Trophoblast cell (in vitro differentiated cells and primary cell): ENCODE data around the gene COX6B2.
A peak's percentile ranks its signal among the peaks of the same experiment; 100 is the strongest.

ENCODE experiments used
- DNase-seq, 2 donors: peaks; one replicate each; pipeline ENCODE4 v3.0.0-alpha.2; 2016
- H2AFZ ChIP-seq: 2 replicates; pipeline ENCODE4 v1.6.1; 2013; ENCODE audit warnings: low read length, moderate library complexity, mild to moderate bottlenecking; ENCODE audit not compliant: insufficient read depth, poor library complexity
- H2AK5ac ChIP-seq: 2 replicates; pipeline ENCODE4 v1.6.1; 2013; ENCODE audit warnings: mild to moderate bottlenecking, low read length
- H2BK120ac ChIP-seq: 2 replicates; pipeline ENCODE4 v1.6.1; 2013; ENCODE audit warnings: low read length, mild to moderate bottlenecking, moderate library complexity; ENCODE audit not compliant: insufficient read depth, poor library complexity
- H2BK12ac ChIP-seq: 2 replicates; pipeline ENCODE4 v1.6.1; 2013; ENCODE audit warnings: mild to moderate bottlenecking, low read length, moderate library complexity
- H2BK5ac ChIP-seq: 2 replicates; pipeline ENCODE4 v1.6.1; 2013; ENCODE audit warnings: low read length, low read depth, moderate library complexity, mild to moderate bottlenecking; ENCODE audit not compliant: poor library complexity
- H3K14ac ChIP-seq: 2 replicates; pipeline ENCODE4 v1.6.1; 2013; ENCODE audit warnings: mild to moderate bottlenecking, low read length
- H3K18ac ChIP-seq: 2 replicates; pipeline ENCODE4 v1.6.1; 2013; ENCODE audit warnings: mild to moderate bottlenecking, low read length
- H3K23ac ChIP-seq: 2 replicates; pipeline ENCODE4 v1.6.1; 2013; ENCODE audit warnings: low read length
- H3K27ac ChIP-seq: 2 replicates; pipeline ENCODE4 v1.5.1; 2013; ENCODE audit warnings: low read depth, mild to moderate bottlenecking, inconsistent platforms, low read length, moderate library complexity
- H3K27me3 ChIP-seq: 2 replicates; pipeline ENCODE4 v1.6.1; 2013; ENCODE audit warnings: inconsistent platforms, mild to moderate bottlenecking, low read length, moderate library complexity; ENCODE audit not compliant: insufficient read depth
- H3K36me3 ChIP-seq, 2 experiments: 1 replicate in 1 of 2; 2 replicates in 1 of 2; pipeline ENCODE4 v1.6.1; 2013; ENCODE audit warnings: low read length in 2 of 2, mild to moderate bottlenecking in 2 of 2, moderate library complexity in 1 of 2; ENCODE audit not compliant: insufficient read depth in 2 of 2, control insufficient read depth in 1 of 2
- H3K4ac ChIP-seq: 2 replicates; pipeline ENCODE4 v1.6.1; 2013; ENCODE audit warnings: low read depth, mild to moderate bottlenecking, low read length, moderate library complexity
- H3K4me1 ChIP-seq, 2 experiments: 1 replicate in 1 of 2; 2 replicates in 1 of 2; pipeline ENCODE4 v1.6.1; 2013; ENCODE audit warnings: low read length in 2 of 2, mild to moderate bottlenecking in 2 of 2, moderate library complexity in 1 of 2; ENCODE audit not compliant: insufficient read depth in 2 of 2, control insufficient read depth in 1 of 2
- H3K4me2 ChIP-seq: 2 replicates; pipeline ENCODE4 v1.6.1; 2013; ENCODE audit warnings: inconsistent platforms, mild to moderate bottlenecking, low read length, moderate library complexity
- H3K4me3 ChIP-seq: 2 replicates; pipeline ENCODE4 v1.5.1; 2013; ENCODE audit warnings: mild to moderate bottlenecking, low read depth, low read length, inconsistent platforms
- H3K79me1 ChIP-seq: one replicate; pipeline ENCODE4 v1.6.1; 2013; ENCODE audit warnings: low read length
- H3K79me2 ChIP-seq: 2 replicates; pipeline ENCODE4 v1.6.1; 2013; ENCODE audit warnings: low read length, mild to moderate bottlenecking; ENCODE audit not compliant: control insufficient read depth, insufficient read depth, poor library complexity
- H3K9ac ChIP-seq: 2 replicates; pipeline ENCODE4 v1.6.1; 2013; ENCODE audit warnings: mild to moderate bottlenecking, low read length
- H3K9me3 ChIP-seq: 2 replicates; pipeline ENCODE4 v1.6.1; 2013; ENCODE audit warnings: low read depth, mild to moderate bottlenecking, control low read depth, inconsistent platforms, low read length; ENCODE audit not compliant: insufficient read depth
- H4K12ac ChIP-seq: 2 replicates; pipeline ENCODE4 v1.6.1; 2013; ENCODE audit warnings: low read depth, mild to moderate bottlenecking, low read length, moderate library complexity
- H4K8ac ChIP-seq: 2 replicates; pipeline ENCODE4 v1.6.1; 2013; ENCODE audit warnings: low read depth, mild to moderate bottlenecking, low read length, moderate library complexity
- H4K91ac ChIP-seq: one replicate; pipeline ENCODE4 v1.6.1; 2013; ENCODE audit warnings: low read depth, mild to moderate bottlenecking, low read length, moderate library complexity
- WGBS: extraction: QIAGEN DNeasy Blood & Tissue Kit; methylation state at CpG from one replicate; pipeline ENCODE4 v1.1.7; 2013; ENCODE audit warnings: missing lambda C conversion rate; ENCODE audit not compliant: insufficient read length, insufficient coverage; ENCODE audit errors: extremely low coverage; 5-methylcytosine and 5-hydroxymethylcytosine counted together

The COX6B2 gene

DNA sequence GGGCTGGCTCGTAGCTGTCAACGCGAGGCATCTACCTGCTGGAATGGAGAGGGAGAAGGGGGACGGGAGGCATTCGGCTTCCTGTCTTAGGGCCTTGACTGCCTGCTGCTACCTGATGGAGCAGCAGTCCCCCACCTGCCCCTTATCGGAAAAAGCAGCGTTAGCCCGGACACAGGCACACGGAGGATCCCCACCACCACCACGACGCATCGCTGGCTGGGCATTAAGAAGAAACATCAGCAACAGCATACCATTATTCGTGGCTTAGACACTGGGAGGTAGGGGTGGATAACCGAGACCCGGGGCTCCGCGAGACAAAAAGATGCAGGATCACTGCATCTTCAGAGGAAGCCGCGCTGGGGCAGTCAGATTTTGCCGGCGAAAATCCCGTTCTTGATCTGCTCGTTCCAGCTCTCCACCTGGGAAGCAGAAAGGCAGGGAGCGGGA lies 1.1 kb downstream of the COX6B2 start:
- no peak overlapping the region for H2BK120ac ChIP-seq
- peaks cover 16% of the 10 kb centered on the region for H3K27me3 ChIP-seq
- peaks cover 6 to 18% of the 10 kb centered on the region in 2 experiments for H3K4me1 ChIP-seq
- H3K27ac ChIP-seq: no peak overlapping the region
- no peak overlapping the region for H4K91ac ChIP-seq
- peak overlapping the region; percentile 82 for H3K4me2 ChIP-seq
- H3K79me2 ChIP-seq: no peaks in the 10 kb centered on the region
- H2BK12ac ChIP-seq: no peak overlapping the region
- peak overlapping the region; percentile 65 for H3K4me3 ChIP-seq
- H3K14ac ChIP-seq: no peak overlapping the region
- H3K36me3 ChIP-seq: peaks cover 2 to 4% of the 10 kb centered on the region in 2 experiments
- no peak overlapping the region for H4K8ac ChIP-seq
- H2AFZ ChIP-seq: peak overlapping the region; percentile 19
- no peak overlapping the region for H3K9ac ChIP-seq
- no peak overlapping the region for H4K12ac ChIP-seq
- no CpG with 5 or more reads among the region's 24 CpGs for WGBS
- H3K23ac ChIP-seq: no peak overlapping the region
- no peak overlapping the region for H3K18ac ChIP-seq
- H2BK5ac ChIP-seq: no peak overlapping the region
- no peak for DNase-seq
- H3K4ac ChIP-seq: no peak overlapping the region
- peaks cover 1% of the 10 kb centered on the region for H3K79me1 ChIP-seq
- peaks cover 8% of the 10 kb centered on the region for H3K9me3 ChIP-seq
- H2AK5ac ChIP-seq: no peak overlapping the region

DNA sequence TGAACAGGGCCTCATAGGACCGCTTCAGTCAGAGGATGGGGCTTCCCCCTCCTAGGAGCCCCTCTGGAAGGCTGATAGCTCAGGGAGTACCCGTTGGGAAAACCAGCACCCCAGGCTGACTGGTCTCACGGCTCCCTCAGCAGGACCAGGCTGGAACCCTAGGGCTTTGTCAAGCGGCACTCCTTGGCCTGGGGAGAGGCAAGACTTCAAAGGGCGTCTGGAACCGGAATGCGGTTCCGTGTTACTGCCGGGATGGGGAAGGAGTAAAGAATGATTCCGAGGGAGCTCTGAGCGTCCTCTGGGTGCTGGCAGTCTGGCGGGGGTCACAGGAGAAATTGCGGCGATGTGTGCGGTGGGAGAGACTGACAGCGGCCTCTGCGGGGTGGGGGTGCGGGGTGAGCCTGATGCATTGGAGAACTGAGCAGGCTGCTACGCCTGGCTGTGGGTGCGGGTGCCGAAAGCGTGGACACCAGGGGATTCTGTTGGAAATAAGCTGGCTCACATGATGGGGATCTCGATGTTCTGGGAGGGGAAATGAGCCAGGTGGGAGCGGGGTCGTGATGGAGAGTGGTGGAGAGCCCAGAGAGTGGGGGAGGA lies 1.9 kb downstream of the COX6B2 start:
- H2BK12ac ChIP-seq: no peak overlapping the region
- peaks cover 8% of the 10 kb centered on the region for H3K9me3 ChIP-seq
- peaks cover 1% of the 10 kb centered on the region for H3K79me1 ChIP-seq
- no peak overlapping the region for H2BK120ac ChIP-seq
- no peak overlapping the region for H3K14ac ChIP-seq
- no peak overlapping the region for H3K27ac ChIP-seq
- no peak overlapping the region for H4K91ac ChIP-seq
- no peak overlapping the region for H4K8ac ChIP-seq
- H3K36me3 ChIP-seq: peaks cover 4 to 6% of the 10 kb centered on the region in 2 experiments
- no peak overlapping the region for H2AK5ac ChIP-seq
- no peaks in the 10 kb centered on the region for H3K79me2 ChIP-seq
- peaks cover 16% of the 10 kb centered on the region for H3K27me3 ChIP-seq
- no peak overlapping the region for H2BK5ac ChIP-seq
- H2AFZ ChIP-seq: no peak overlapping the region
- H3K18ac ChIP-seq: no peak overlapping the region
- WGBS: no CpG with 5 or more reads among the region's 25 CpGs
- H3K4me2 ChIP-seq: no peak overlapping the region
- H3K4ac ChIP-seq: no peak overlapping the region
- peak in 1 of 2 donors; percentile 30 for DNase-seq
- H3K4me1 ChIP-seq: peaks cover 6 to 21% of the 10 kb centered on the region in 2 experiments
- no peak overlapping the region for H3K4me3 ChIP-seq
- H3K23ac ChIP-seq: no peak overlapping the region
- no peak overlapping the region for H4K12ac ChIP-seq
- no peak overlapping the region for H3K9ac ChIP-seq

DNA sequence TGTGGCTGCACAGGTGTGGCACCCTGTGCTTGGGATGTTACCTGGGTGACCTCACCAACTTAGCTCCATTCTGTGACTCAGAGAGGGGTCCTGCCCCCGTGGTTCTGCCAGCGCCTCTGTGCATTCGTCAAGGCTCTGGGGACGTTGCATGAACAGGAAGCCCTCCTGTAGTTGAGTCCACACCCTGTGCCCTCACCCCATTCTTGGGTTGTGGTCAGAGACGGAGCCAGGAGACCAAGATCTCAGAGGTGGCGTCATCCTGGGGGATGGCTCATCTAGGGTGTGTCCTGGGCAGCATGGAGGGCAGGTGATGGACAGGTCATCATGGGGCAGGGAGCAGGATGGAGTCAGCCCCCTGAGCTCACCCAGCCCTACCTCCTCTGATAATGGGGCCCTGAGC lies 2.5 kb downstream of the COX6B2 start:
- Histone ChIP-seq H3K4me1 (peaks cover 6 to 21% of the 10 kb centered on the region in 2 experiments), H3K14ac (no peak overlapping the region), H3K18ac (no peak overlapping the region), H2AK5ac (no peak overlapping the region), H2BK5ac (no peak overlapping the region), H3K79me2 (no peaks in the 10 kb centered on the region), H3K79me1 (peaks cover 1% of the 10 kb centered on the region), H3K27me3 (peaks cover 16% of the 10 kb centered on the region), H3K27ac (no peak overlapping the region), H3K23ac (no peak overlapping the region), H2BK12ac (no peak overlapping the region), H3K9ac (no peak overlapping the region), H3K36me3 (peaks cover 9 to 11% of the 10 kb centered on the region in 2 experiments), H2BK120ac (no peak overlapping the region), H4K12ac (no peak overlapping the region), H4K91ac (no peak overlapping the region), H3K4me3 (no peak overlapping the region), H4K8ac (no peak overlapping the region), H3K4me2 (no peak overlapping the region), H3K4ac (no peak overlapping the region), H3K9me3 (peaks cover 8% of the 10 kb centered on the region), H2AFZ (no peak overlapping the region)
- no peak for DNase-seq
- no CpG with 5 or more reads among the region's 6 CpGs for WGBS

DNA sequence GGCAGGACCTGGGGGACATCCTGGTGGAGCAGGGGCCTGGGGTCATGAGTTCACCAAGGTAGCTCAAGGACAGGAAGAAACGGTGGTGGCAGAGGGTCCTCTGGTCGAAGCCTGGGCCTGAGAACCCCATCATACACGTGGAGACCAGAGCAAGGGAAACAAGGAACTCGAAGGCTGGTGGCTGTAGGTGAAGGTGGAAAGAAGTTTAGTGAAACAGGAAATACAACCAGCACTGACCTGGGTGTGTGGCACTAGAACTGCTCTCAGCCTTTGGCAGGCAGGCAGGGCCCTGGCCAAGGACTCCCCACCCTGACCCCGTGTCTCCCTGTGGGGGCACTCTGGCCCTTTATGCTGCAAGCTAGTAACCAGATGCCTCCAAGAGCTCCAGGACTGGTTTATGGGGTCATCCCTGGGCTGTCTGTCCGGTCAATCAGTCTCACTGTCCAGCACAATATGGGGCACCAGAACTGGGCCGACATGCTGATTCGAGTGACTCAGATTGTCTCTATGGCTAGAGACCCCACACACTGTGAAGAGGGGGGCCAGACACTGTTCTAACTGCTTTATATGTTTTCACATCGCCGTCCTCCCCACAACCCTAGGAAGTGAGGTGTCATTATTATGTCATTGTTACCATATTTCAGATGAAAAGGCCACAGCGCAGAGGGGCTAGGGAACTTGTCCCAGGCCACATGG lies 3.8 kb downstream of the COX6B2 start:
- H3K23ac ChIP-seq: no peak overlapping the region
- H4K8ac ChIP-seq: no peak overlapping the region
- H2AK5ac ChIP-seq: no peak overlapping the region
- no peak overlapping the region for H3K4me2 ChIP-seq
- no peak overlapping the region for H3K4me3 ChIP-seq
- H3K18ac ChIP-seq: no peak overlapping the region
- no peak overlapping the region for H3K27ac ChIP-seq
- H2BK120ac ChIP-seq: no peak overlapping the region
- no peak overlapping the region for H3K4ac ChIP-seq
- H3K27me3 ChIP-seq: peaks cover 16% of the 10 kb centered on the region
- peaks cover 18 to 24% of the 10 kb centered on the region in 2 experiments for H3K36me3 ChIP-seq
- no peak overlapping the region for H4K91ac ChIP-seq
- no peak overlapping the region for H3K9ac ChIP-seq
- no peak overlapping the region for H2AFZ ChIP-seq
- H3K79me1 ChIP-seq: peaks cover 1% of the 10 kb centered on the region
- H3K4me1 ChIP-seq: peaks cover 6 to 21% of the 10 kb centered on the region in 2 experiments
- no peak overlapping the region for H3K14ac ChIP-seq
- H2BK5ac ChIP-seq: no peak overlapping the region
- peaks cover 8% of the 10 kb centered on the region for H3K9me3 ChIP-seq
- no peak overlapping the region for H2BK12ac ChIP-seq
- DNase-seq: no peak
- no peaks in the 10 kb centered on the region for H3K79me2 ChIP-seq
- H4K12ac ChIP-seq: no peak overlapping the region
- no CpG with 5 or more reads among the region's 11 CpGs for WGBS
